HUES64 (cell line): ENCODE results near the gene F10.

Experiments used
- H3K27ac ChIP-seq: 2 replicates; pipeline ENCODE4 v1.7.0; 2013; ENCODE audit warnings: low read depth, low read length, inconsistent platforms
- H3K27me3 ChIP-seq: 2 replicates; pipeline ENCODE4 v1.6.1; 2013; ENCODE audit warnings: mild to moderate bottlenecking, low read length; ENCODE audit not compliant: insufficient read depth
- H3K36me3 ChIP-seq: 2 replicates; pipeline ENCODE4 v1.6.1; 2013; ENCODE audit warnings: mild to moderate bottlenecking, low read length; ENCODE audit not compliant: insufficient read depth
- H3K4me1 ChIP-seq: 2 replicates; pipeline ENCODE4 v1.6.1; 2013; ENCODE audit warnings: mild to moderate bottlenecking, low read length, moderate library complexity; ENCODE audit not compliant: insufficient read depth
- H3K4me3 ChIP-seq: 2 replicates; pipeline ENCODE4 v1.5.1; 2013; ENCODE audit warnings: mild to moderate bottlenecking, low read length, moderate library complexity
- H3K9ac ChIP-seq: 2 replicates; pipeline ENCODE4 v1.6.1; 2013; ENCODE audit warnings: mild to moderate bottlenecking, low read depth, low read length
- H3K9me3 ChIP-seq: 2 replicates; pipeline ENCODE4 v1.6.1; 2013; ENCODE audit warnings: low read depth, low read length; ENCODE audit not compliant: insufficient read depth
- WGBS: fragments of 150-250, 120-280 bp; methylation state at CpG from one replicate; pipeline ENCODE4 v1.1.7; 2013; ENCODE audit warnings: missing lambda C conversion rate; 5-methylcytosine and 5-hydroxymethylcytosine counted together

The F10 gene

DNA sequence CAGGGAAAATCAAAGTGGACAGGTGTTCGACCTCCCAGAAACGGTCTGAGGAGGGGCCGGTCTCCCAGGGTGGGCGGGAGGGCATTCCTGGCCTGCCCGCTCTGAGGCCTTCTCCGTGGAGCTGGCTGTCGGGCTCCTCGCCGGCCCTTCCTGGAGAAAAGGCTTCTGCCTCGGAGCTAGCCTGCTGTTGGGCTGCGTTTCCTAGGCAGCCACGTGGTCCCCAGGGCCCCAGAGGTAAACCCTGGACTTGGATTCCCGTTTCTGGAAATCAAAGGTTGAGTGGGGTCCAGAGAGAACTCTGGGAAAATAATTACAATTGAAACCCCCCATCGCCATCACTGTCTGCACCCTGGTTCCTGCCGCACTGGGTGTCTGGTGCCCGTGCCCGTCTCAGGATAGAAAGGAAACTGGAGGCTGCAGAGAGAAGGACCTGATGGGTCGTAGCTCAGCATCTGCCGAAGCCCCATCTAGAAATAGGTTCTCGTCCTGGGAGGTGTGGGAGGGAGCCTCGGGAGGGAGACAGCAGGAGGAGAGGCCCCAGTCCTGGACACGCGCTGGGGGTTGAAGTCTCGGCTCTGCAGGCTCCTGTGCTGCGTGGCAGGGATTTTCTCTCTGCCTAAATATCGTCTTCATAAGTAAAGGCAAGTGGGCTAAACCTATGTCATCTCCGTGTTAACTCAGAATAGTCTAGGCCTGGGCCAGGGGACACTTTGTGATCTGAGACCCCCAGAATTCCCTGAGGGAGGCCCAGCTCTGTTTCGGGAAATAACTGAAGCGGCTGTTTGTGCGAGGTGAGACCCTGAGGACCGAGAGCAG, 28.2 kb downstream of the F10 start:
- Histone ChIP-seq H3K9ac (no peak overlapping the region), H3K36me3 (no peaks in the 10 kb centered on the region), H3K4me3 (no peak overlapping the region), H3K4me1 (peaks cover 11% of the 10 kb centered on the region; the same call in 1 of the 2 replicates), H3K9me3 (no peaks in the 10 kb centered on the region), H3K27me3 (peaks cover 24% of the 10 kb centered on the region), H3K27ac (no peak overlapping the region)
- 92% methylated on average over 31 of the region's 31 CpGs for WGBS

DNA sequence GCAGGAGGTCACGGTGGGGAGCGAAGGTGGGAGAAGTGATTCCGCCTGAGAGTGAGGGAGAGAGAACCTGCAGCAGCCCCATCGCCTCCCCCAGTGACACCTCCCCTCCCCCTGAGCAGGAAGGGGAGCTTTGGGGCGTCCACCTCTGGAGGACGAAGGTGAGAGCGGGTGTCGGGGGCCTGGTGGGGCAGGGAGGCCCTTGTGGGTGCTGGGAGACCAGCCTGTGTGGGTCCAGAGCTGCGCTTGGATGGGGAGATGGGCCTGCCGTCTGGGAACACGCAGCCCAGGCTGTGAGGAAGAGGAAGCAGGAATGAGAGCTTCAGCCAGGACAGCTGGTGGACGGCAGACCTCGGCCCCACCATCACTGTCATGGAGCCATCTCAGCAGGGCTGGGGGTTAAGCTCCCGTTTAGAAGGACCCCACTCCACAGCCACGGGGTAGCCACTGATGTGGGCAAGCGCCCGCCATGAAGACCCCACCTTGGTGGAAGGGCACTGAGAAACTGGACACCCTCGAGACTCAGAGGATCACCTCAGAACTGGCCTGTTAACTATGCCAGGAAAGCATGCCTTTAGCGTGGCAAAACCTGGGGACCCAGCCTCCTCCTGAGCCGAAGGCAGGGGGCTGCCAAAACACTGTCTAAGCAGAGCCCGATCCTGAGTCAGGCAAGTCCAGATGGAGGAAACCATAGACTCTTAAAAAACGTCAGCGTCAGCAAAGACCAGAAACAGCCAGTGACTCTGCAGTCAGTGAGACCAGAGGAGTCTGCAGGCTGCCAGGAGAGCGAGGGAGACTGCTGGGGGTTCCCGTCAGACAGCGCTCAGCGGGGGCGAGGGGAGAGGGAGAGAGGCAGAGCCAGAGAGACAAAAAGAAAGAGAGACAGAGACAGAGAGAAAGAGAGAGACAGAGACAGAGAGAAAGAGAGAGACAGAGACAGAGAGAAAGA, 29.4 kb downstream of the F10 start:
- H3K9me3 ChIP-seq: no peaks in the 10 kb centered on the region
- H3K4me3 ChIP-seq: 0 out of 2 replicates have a peak overlapping the region, but pooled peaks have one; percentile 57
- H3K27me3 ChIP-seq: peaks cover 24% of the 10 kb centered on the region
- no peak overlapping the region for H3K27ac ChIP-seq
- no peak overlapping the region for H3K9ac ChIP-seq
- no peaks in the 10 kb centered on the region for H3K36me3 ChIP-seq
- H3K4me1 ChIP-seq: peaks cover 11% of the 10 kb centered on the region; the same call in 1 of the 2 replicates
- WGBS: 80% methylated on average over 28 of the region's 28 CpGs

DNA sequence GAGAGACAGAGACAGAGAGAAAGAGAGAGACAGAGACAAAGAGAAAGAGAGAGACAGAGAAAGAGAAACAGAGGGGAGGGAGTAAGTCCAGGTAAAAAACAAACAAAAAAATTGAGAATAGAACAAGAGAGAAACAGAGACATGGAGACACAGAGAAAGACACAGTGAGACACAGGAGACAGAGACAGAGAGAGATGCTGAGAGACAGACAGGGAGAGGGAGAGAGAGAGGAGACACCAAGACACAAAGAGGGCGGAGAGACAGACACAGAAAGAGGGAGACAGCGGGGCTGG, 30.0 kb downstream of the F10 start:
- no peaks in the 10 kb centered on the region for H3K36me3 ChIP-seq
- H3K9me3 ChIP-seq: no peaks in the 10 kb centered on the region
- WGBS: 21% methylated on average over 2 of the region's 2 CpGs
- no peak overlapping the region for H3K27ac ChIP-seq
- peak overlapping the region; percentile 57 for H3K4me3 ChIP-seq
- H3K9ac ChIP-seq: no peak overlapping the region
- H3K4me1 ChIP-seq: peaks cover 11% of the 10 kb centered on the region; the same call in 1 of the 2 replicates
- H3K27me3 ChIP-seq: peaks cover 24% of the 10 kb centered on the region

- Histone ChIP-seq H3K9ac (peak overlapping the region; percentile 16), H3K4me3 (peak overlapping the region; percentile 57), H3K27ac (peak overlapping the region; percentile 61; the same call in 1 of the 2 replicates), H3K9me3 (no peaks in the 10 kb centered on the region), H3K27me3 (peaks cover 24% of the 10 kb centered on the region), H3K36me3 (no peaks in the 10 kb centered on the region), H3K4me1 (peaks cover 12% of the 10 kb centered on the region; the same call in 1 of the 2 replicates)
- WGBS: 3% methylated on average over 60 of the region's 60 CpGs
Measured at GRCh38 chr13:113152984-113153809, 30.6 kb downstream of the F10 start.

GRCh38 chr13:113153810-113154748, 31.5 kb downstream of the F10 start:
- Histone ChIP-seq H3K36me3 (no peaks in the 10 kb centered on the region), H3K4me3 (peak overlapping the region; percentile 57), H3K9ac (peak overlapping the region; percentile 16), H3K27me3 (peaks cover 24% of the 10 kb centered on the region), H3K4me1 (peaks cover 17% of the 10 kb centered on the region; the same call in 1 of the 2 replicates), H3K27ac (peak overlapping the region; percentile 61; the same call in 1 of the 2 replicates), H3K9me3 (no peaks in the 10 kb centered on the region)
- 20% methylated on average over 20 of the region's 76 CpGs for WGBS

DNA sequence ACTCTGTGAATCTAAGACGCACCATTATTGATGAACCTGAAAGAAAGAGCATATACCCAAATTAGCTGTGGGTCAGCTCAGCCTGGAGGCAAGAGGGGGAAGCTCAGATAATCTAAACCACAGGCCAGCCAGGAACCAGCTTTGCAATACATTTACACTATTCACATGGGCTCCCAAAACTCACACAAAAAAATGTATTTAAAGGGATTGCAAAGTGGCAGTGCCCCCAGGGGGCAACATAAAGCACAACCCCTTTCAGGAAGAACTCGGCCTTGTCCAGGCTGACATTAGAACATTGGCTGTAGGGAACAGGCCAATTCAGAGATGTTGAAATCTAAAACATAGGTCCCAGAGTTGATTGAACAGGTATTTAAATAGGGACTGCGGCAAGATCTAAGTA, 32.6 kb downstream of the F10 start:
- Histone ChIP-seq H3K4me1 (peaks cover 17% of the 10 kb centered on the region; the same call in 1 of the 2 replicates), H3K9ac (no peak overlapping the region), H3K9me3 (no peaks in the 10 kb centered on the region), H3K27me3 (peaks cover 24% of the 10 kb centered on the region), H3K36me3 (no peaks in the 10 kb centered on the region), H3K4me3 (no peak overlapping the region), H3K27ac (no peak overlapping the region)
- 91% methylated on average over 3 of the region's 3 CpGs for WGBS

DNA sequence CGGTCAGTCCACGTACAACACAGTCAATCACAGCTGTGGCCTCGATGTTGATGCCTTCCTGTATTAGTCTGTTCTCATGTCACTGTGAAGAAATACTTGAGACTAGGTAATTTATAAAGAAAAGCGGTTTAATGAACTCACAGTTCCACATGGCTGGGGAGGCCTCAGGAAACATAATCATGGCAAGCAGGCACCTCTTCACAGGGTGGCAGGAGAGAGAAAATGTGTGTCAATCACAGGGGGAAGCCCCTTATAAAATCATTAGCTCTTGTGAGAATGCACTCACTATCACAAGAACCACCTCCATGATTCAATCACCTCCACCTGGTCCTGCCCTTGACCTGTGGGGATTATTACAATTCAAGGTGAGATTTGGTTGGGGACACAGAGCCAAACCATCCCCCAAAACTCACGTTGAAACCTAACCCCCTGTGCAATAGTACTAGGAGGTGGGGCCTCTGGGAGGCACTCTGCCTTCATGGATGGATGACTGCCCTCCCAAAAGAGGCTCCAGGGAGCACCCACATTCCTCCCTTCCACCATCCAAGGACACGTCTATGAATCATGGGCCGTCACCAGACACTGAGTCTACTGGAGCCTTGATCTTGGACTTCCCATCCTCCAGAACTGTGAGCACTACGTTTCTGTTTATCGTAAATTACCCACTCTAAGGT, 33.5 kb downstream of the F10 start:
- no peaks in the 10 kb centered on the region for H3K9me3 ChIP-seq
- H3K36me3 ChIP-seq: no peaks in the 10 kb centered on the region
- 94% methylated on average over 8 of the region's 9 CpGs for WGBS
- H3K4me1 ChIP-seq: peaks cover 17% of the 10 kb centered on the region; the same call in 1 of the 2 replicates
- H3K27me3 ChIP-seq: peaks cover 24% of the 10 kb centered on the region
- no peak overlapping the region for H3K9ac ChIP-seq
- H3K4me3 ChIP-seq: no peak overlapping the region
- H3K27ac ChIP-seq: no peak overlapping the region

- 78% methylated on average over 12 of the region's 12 CpGs for WGBS
Measured at GRCh38 chr13:113157206-113157928, 34.8 kb downstream of the F10 start.

More at GRCh38 chr13:113157206-113157928, 34.8 kb downstream of the F10 start:
- Histone ChIP-seq H3K36me3 (no peaks in the 10 kb centered on the region), H3K4me3 (no peak overlapping the region), H3K9ac (no peak overlapping the region), H3K27me3 (peaks cover 15% of the 10 kb centered on the region), H3K27ac (no peak overlapping the region), H3K4me1 (peaks cover 15% of the 10 kb centered on the region; the same call in 1 of the 2 replicates), H3K9me3 (no peaks in the 10 kb centered on the region)
